GM12878 (cell line): ENCODE results near the gene KDM4F. TPM values are rescaled to one million over a fixed set of nuclear protein-coding genes. Genes with fewer than 3 reads are reported as not detected.

Experiments
- ASH2L ChIP-seq: fragments of 300-600, 200-600 bp; sonication (generic); IDR thresholded peaks from 2 replicates; pipeline ENCODE4 v1.6.1; 2017; ENCODE audit warnings: low read depth, mild to moderate bottlenecking, borderline replicate concordance
- BRCA1 ChIP-seq: IDR thresholded peaks from 2 replicates; pipeline ENCODE4 v1.6.1; 2011; ENCODE audit warnings: low read depth, low read length, improper control_type of control experiment
- CHD4 ChIP-seq: fragments of 200-600 bp; sonication (generic); IDR thresholded peaks from 2 replicates; pipeline ENCODE4 v1.6.1; 2016; ENCODE audit warnings: mild to moderate bottlenecking
- CREB1 ChIP-seq: IDR thresholded peaks from 2 replicates; pipeline ENCODE4 v1.6.1; 2012; ENCODE audit warnings: low read depth, mild to moderate bottlenecking, inconsistent platforms
- EZH2 ChIP-seq: IDR thresholded peaks from 2 replicates; pipeline ENCODE4 v1.6.1; 2012; ENCODE audit warnings: low read depth, mild to moderate bottlenecking, control low read depth, inconsistent platforms, low read length, borderline replicate concordance; ENCODE audit not compliant: control insufficient read depth
- FOXK2 ChIP-seq: fragments of 450-650 bp; IDR thresholded peaks from 2 replicates; pipeline ENCODE4 v1.6.1; 2017; ENCODE audit warnings: mild to moderate bottlenecking, moderate library complexity
- GABPA ChIP-seq: IDR thresholded peaks from 2 replicates; pipeline ENCODE4 v1.6.1; 2014; ENCODE audit warnings: antibody characterized with exemption, low read depth, mild to moderate bottlenecking, inconsistent platforms
- HDAC2 ChIP-seq: fragments of 200-600 bp; sonication (generic); IDR thresholded peaks from 2 replicates; pipeline ENCODE4 v1.6.1; 2017
- IKZF1 ChIP-seq: fragments of 450-650 bp; conservative IDR thresholded peaks from 2 replicates; pipeline ENCODE4 v1.6.1; 2017; ENCODE audit warnings: antibody characterized with exemption, mild to moderate bottlenecking
- MEF2A ChIP-seq: IDR thresholded peaks from 2 replicates; pipeline ENCODE4 v1.6.1; 2011; ENCODE audit warnings: low read depth, mild to moderate bottlenecking, low read length, moderate library complexity; ENCODE audit not compliant: insufficient read depth
- MYB ChIP-seq: fragments of 150-350 bp; IDR thresholded peaks from 2 replicates; pipeline ENCODE4 v1.6.1; 2014; ENCODE audit warnings: mild to moderate bottlenecking, low read depth, low read length, borderline replicate concordance
- NFXL1 ChIP-seq: fragments of 450-650 bp; IDR thresholded peaks from 2 replicates; pipeline ENCODE4 v1.6.1; 2017; ENCODE audit warnings: antibody characterized with exemption, mild to moderate bottlenecking, borderline replicate concordance
- PAX5 ChIP-seq: IDR thresholded peaks from 2 replicates; pipeline ENCODE4 v1.6.1; 2011; ENCODE audit warnings: low read depth, low read length, borderline replicate concordance
- RAD21 ChIP-seq: IDR thresholded peaks from 2 replicates; pipeline ENCODE4 v1.6.1; 2011; ENCODE audit warnings: mild to moderate bottlenecking, low read depth, low read length, moderate library complexity; ENCODE audit not compliant: insufficient read depth
- RELA ChIP-seq: fragments of 450-650 bp; IDR thresholded peaks from 2 replicates; pipeline ENCODE4 v1.8.0; 2014; ENCODE audit warnings: borderline replicate concordance; ENCODE audit not compliant: partially characterized antibody
- SIX5 ChIP-seq: IDR thresholded peaks from 2 replicates; pipeline ENCODE4 v1.6.1; 2011; ENCODE audit warnings: mild to moderate bottlenecking, low read depth, low read length, moderate library complexity; ENCODE audit not compliant: severe bottlenecking
- SP1 ChIP-seq: IDR thresholded peaks from one replicate; pipeline ENCODE4 v1.6.1; 2011; ENCODE audit warnings: low read depth, low read length
- STAT3 ChIP-seq: IDR thresholded peaks from 2 replicates; pipeline ENCODE4 v1.6.1; 2011; ENCODE audit warnings: low read depth, low read length, improper control_type of control experiment
- TCF12 ChIP-seq: IDR thresholded peaks from 2 replicates; pipeline ENCODE4 v1.6.1; 2011; ENCODE audit warnings: low read depth, mild to moderate bottlenecking, low read length
- YBX1 ChIP-seq: fragments of 450-650 bp; IDR thresholded peaks from 2 replicates; pipeline ENCODE4 v1.6.1; 2016; ENCODE audit warnings: antibody characterized with exemption
- polyA plus RNA-seq, 11 experiments: library from polyadenylated mRNA; depleted of rRNA in 4 of 11; unstranded in 6 of 11; stranded (reverse) in 5 of 11; fragments of >200 nt; fragmentation: Nextera tagmentation in 4 of 11; fragmentation: Illumina TruSeq in 1 of 11; extraction: Ambion mirVana in 4 of 11; extraction: Trizol in 1 of 11; gene quantifications; 1 replicate in 1 of 11; 2 replicates in 10 of 11; pipeline versions ENCODE4 v1.2.1 to v1.2.3, GENCODE V29; 2011 to 2016; ENCODE audit warnings: inconsistent platforms in 2 of 11, missing spikeins in 2 of 11, low read depth in 1 of 11
- total RNA-seq, 4 experiments: library from RNA; depleted of rRNA in 3 of 4; stranded (reverse); fragments of >200 nt in 3 of 4; fragmentation: Illumina TruSeq in 1 of 4; extraction: Trizol in 1 of 4; gene quantifications; 2 replicates each; pipeline versions ENCODE4 v1.2.1 to v1.2.3, GENCODE V29; 2013 to 2021
- TF ChIP-seq, protein P1 (sequence below): IDR thresholded peaks from 2 replicates; pipeline ENCODE4 v1.6.1; 2011; ENCODE audit warnings: mild to moderate bottlenecking, low read depth, low read length, moderate library complexity; ENCODE audit not compliant: insufficient replicate concordance
- TF ChIP-seq, protein P2 (sequence below): IDR thresholded peaks from 2 replicates; pipeline ENCODE4 v1.6.1; 2011; ENCODE audit warnings: low read depth, mild to moderate bottlenecking, low read length, moderate library complexity, borderline replicate concordance; ENCODE audit errors: extremely low read depth
- TF ChIP-seq, protein P3 (sequence below): fragments of 450-650 bp; IDR thresholded peaks from 2 replicates; pipeline ENCODE4 v1.6.1; 2018; ENCODE audit warnings: mild to moderate bottlenecking, low read depth, moderate library complexity; ENCODE audit not compliant: partially characterized antibody
- TF ChIP-seq, protein P4 (sequence below): fragments of 450-650 bp; formaldehyde crosslinking; IDR thresholded peaks from 2 replicates; pipeline ENCODE4 v1.5.0; 2022; ENCODE audit warnings: mild to moderate bottlenecking, missing genetic modification characterization

KDM4F gene
- total and polyA plus RNA-seq, 10 of the 15 experiments (the other 5 are each of a cell fraction or from before 2014, with no cell fraction given), result not detected

DNA sequence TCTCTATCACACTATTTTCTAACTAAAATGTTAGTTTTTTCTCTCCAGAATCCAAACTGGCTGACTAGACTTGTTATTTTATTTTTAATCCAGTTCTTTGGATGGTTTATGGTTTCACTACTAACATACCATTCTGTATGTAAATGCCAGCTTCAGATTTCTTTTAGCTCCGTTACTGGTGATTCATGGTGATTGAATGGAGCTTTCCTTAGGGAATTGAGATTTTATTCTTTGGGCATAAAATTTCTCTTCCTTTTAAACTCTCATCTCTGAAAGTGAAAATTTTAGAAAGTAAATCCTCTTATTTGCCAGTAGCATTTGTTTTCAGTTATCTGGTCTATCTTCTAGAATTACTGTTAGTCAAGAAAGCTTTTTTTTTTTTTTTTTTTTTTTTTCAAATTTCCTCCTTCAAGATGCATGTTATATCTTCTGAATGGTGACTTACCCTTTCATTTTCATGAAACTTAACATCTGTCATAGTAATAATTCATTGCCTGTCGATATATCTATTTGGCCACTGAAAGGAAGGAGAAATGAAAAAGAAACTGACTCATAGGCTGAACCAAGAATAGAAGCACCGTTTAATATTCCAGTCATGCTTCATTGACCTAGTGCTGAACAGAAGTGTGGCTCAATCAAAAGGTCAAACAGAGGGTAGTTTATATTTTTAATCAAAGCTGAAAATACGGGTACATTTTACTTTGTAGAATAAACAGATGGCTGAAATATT, 46.8 kb downstream of the KDM4F start (continued):
- TF ChIP-seq HDAC2 (no peak), FOXK2 (no peak), YBX1 (no peak), STAT3 (no peak), CREB1 (0 out of 2 replicates have a peak, but pooled peaks have one; percentile 25), SIX5 (no peak), EZH2 (no peak), MEF2A (peak; percentile 97), NFXL1 (no peak), CHD4 (no peak), IKZF1 (peak; percentile 68), SP1 (peak; percentile 24), BRCA1 (no peak), PAX5 (peak; percentile 97), GABPA (peak; percentile 32; the same call in 1 of the 2 replicates), MYB (no peak), TCF12 (0 out of 2 replicates have a peak, but pooled peaks have one; percentile 38), RAD21 (no peak), ASH2L (no peak), RELA (no peak)
- TF ChIP-seq, protein P1, sequence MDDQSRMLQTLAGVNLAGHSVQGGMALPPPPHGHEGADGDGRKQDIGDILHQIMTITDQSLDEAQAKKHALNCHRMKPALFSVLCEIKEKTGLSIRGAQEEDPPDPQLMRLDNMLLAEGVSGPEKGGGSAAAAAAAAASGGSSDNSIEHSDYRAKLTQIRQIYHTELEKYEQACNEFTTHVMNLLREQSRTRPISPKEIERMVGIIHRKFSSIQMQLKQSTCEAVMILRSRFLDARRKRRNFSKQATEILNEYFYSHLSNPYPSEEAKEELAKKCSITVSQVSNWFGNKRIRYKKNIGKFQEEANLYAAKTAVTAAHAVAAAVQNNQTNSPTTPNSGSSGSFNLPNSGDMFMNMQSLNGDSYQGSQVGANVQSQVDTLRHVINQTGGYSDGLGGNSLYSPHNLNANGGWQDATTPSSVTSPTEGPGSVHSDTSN, result no peak
- TF ChIP-seq, protein P2, sequence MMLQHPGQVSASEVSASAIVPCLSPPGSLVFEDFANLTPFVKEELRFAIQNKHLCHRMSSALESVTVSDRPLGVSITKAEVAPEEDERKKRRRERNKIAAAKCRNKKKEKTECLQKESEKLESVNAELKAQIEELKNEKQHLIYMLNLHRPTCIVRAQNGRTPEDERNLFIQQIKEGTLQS, result no peak
- TF ChIP-seq, protein P3, sequence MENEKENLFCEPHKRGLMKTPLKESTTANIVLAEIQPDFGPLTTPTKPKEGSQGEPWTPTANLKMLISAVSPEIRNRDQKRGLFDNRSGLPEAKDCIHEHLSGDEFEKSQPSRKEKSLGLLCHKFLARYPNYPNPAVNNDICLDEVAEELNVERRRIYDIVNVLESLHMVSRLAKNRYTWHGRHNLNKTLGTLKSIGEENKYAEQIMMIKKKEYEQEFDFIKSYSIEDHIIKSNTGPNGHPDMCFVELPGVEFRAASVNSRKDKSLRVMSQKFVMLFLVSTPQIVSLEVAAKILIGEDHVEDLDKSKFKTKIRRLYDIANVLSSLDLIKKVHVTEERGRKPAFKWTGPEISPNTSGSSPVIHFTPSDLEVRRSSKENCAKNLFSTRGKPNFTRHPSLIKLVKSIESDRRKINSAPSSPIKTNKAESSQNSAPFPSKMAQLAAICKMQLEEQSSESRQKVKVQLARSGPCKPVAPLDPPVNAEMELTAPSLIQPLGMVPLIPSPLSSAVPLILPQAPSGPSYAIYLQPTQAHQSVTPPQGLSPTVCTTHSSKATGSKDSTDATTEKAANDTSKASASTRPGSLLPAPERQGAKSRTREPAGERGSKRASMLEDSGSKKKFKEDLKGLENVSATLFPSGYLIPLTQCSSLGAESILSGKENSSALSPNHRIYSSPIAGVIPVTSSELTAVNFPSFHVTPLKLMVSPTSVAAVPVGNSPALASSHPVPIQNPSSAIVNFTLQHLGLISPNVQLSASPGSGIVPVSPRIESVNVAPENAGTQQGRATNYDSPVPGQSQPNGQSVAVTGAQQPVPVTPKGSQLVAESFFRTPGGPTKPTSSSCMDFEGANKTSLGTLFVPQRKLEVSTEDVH, result no peak
- TF ChIP-seq, protein P4, sequence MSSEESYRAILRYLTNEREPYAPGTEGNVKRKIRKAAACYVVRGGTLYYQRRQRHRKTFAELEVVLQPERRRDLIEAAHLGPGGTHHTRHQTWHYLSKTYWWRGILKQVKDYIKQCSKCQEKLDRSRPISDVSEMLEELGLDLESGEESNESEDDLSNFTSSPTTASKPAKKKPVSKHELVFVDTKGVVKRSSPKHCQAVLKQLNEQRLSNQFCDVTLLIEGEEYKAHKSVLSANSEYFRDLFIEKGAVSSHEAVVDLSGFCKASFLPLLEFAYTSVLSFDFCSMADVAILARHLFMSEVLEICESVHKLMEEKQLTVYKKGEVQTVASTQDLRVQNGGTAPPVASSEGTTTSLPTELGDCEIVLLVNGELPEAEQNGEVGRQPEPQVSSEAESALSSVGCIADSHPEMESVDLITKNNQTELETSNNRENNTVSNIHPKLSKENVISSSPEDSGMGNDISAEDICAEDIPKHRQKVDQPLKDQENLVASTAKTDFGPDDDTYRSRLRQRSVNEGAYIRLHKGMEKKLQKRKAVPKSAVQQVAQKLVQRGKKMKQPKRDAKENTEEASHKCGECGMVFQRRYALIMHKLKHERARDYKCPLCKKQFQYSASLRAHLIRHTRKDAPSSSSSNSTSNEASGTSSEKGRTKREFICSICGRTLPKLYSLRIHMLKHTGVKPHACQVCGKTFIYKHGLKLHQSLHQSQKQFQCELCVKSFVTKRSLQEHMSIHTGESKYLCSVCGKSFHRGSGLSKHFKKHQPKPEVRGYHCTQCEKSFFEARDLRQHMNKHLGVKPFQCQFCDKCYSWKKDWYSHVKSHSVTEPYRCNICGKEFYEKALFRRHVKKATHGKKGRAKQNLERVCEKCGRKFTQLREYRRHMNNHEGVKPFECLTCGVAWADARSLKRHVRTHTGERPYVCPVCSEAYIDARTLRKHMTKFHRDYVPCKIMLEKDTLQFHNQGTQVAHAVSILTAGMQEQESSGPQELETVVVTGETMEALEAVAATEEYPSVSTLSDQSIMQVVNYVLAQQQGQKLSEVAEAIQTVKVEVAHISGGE, result no peak
